Amygdala (tissue), 56 donors: ENCODE results near the gene KCNAB1.
"Not testable (repeated sequence)": the region's sequence is repeated elsewhere in the genome, so short reads cannot be mapped to it uniquely, and the experiment has no call there.

Experiments
- DNase-seq, 56 donors: peaks; one replicate each; lab custom pipeline; 2025; lab: John Stamatoyannopoulos, UW

KCNAB1 gene

DNA sequence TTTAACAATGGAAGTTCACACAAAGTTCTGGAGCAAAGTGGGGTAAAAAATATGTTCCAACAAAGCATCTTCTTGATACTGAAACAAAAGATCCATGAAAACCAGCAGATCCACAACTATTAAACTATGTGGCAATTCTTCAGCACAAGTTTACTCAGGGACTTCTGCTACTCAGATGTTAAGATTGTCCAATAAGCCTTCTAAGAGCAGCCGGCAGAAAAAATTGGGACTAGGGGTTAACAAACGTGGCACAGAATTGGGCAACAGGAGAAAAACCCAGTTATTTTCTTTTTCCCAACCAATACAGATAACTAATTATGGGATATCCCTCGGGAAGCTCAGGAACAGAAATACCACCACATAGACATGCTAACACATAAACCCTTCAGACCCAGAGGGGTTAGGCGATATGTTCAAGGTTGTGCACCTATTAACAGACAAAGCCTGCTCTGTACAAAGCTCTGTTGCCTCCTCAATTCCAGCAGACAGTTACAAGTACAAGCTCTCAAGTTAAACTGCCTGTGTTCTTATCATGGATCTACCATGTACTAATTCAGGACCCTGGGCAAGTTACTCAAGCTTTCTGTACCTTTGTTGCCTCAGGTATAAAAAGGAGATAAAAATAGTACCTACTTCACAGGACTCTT is 427.8 kb downstream of the KCNAB1 start:
- no peak for DNase-seq

DNA sequence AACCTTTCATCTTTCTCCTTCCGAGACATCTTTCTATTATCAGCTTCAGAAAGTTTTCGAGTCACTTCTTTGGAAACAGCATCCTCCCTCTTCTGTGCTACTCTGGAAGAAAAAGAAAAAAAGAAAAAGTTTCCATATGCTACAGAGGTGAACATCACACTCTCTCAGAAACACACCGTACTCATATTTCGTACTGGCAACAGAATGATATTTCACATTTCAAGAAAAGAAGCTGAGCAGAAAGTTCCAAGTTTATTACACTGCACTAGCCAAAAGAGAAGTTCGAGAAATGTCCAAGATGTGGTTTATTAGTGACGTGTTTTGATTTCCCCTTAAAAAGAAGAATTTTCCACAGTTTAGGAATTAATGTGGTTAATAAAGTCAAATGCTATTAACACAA is 428.5 kb downstream of the KCNAB1 start:
- DNase-seq: no peak

DNA sequence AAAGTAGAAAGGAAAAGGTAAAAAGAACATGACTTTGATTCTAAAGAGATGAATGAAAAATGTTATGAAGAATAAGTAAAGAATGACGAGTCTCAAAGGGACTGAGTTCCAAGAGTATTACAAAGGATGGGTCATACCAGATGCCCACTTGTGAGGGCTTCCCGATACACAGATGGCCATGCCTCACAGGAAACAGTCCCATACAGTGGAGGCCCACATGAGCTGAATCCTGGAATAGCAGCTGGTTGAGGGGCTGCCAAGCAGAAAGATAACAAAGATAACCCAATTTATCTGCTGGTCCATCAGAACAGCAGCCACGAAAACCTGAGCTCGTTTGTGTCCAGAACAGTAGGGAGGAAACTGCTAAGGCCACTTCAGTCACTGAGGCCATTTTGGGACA is 430.9 kb downstream of the KCNAB1 start:
- DNase-seq: no peak

DNA sequence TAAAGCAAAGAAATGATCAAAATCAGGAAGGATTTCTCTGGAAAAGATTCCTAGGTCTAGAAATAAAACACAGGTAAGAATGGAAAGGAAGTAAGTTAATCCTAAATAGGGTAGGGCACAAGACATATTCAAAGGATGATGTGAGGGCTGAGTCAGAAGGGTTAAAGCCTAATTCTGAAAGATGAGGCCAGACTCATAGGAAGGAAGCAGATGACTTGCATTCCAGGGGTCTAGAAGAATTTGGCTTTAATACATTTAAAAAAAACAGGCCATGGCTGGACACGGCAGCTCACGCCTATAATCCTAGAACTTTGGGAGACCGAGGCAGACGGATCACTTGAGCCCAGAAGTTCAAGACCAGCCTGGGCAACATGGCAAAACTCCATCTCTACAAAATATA is 431.4 kb downstream of the KCNAB1 start:
- DNase-seq: no peak

DNA sequence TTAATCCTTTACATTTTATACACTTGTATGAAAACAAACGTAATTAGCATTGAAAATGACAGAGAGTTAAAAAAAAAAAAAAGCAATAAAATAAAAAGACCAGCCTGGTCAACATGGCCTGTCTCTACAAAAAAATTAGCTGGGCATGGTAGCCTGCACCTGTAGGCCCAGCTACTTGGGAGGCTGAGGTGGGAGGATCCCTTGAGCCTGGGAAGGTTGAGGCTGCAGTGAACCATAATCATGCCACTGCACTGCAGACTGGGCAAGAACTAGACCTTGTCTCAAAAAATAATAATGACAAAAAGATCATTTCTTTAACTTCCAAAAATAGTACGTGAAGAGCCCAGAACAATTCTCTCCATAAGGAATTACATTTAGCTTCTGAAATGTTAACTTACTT is 432.6 kb downstream of the KCNAB1 start:
- DNase-seq: no peak

DNA sequence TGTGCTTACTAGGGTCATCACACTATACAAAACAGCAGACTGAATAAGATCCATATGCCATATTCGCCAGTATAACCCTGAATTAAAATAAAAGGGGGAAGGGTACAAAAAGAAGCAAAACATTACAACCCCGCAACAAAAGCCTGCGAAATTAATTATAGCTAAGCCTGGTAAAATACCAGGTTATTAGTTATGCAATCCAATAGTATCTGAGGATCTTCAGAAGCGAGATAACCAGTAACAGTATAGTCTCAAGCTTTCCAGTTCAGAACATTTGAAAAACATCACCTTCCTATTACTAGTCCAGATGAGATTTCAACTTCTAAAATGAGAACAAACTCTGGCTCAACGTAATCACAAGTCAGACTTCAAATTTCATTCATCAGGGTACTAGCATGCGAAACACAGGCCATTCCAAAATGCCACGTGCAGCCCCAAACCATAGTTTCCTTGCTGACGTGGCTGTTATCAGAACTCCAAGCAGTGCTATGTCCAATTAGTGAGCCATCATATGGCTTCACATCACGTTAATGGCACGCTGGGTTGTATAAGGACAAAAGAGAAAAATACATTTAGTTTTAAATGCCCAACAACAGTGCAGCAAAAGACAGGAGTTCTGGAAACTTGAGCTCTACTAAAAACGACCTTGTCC is 433.5 kb downstream of the KCNAB1 start:
- DNase-seq: no peak

GRCh38 chr3:156554515-156554841 is 434.1 kb downstream of the KCNAB1 start:
- DNase-seq: peak in 2 of 56 donors; percentile 31 to 63

DNA sequence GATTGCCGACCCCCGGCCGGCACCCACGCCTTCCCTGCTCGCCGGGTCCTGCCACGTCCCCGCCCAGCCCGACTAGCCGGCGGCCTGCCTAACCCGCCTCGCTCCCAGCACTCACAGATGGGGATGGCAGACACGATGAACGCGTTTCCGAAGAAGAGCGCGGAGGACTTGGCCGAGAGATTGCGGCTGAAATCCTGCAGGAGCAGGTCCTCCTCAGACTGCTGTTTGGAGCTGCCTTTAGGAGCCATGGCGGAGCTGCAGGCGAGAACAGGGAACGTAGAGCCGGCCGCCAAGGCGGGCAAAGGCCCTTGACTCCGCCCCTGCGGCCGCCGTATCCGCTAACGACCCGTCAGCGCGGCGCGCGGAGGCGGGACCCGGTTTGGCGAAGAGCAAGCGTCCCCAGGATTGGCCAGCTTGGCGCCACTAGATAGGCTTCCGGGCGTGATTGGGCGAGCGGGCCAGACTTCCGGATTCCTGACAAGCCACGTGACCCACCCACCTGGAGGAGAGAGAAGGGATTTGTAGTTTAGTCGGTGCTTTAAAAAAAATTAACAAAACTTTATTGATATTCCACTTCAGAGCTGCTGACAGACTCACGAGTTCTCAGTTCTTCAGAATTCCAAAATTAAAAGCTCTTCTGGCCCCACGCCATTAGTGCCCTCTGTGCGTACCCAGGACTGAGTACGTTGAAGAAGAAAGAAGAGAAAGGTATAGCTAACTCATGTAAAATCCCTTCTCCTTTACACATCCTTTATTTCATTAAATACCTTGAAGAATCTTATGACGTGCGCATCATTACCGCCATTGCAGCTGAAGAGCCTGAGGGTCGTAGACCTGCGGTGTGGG is 434.7 kb downstream of the KCNAB1 start, which contains the start of gene SSR3:
TSS of gene SSR3 (minus strand) at position 276 of the 846 bp plus-strand sequence. CDS start at position 248, 28 bp downstream.
- DNase-seq: peak; percentile 83 to 100 (median 98)

- DNase-seq: no peak
Observed at GRCh38 chr3:156558389-156558788, 438.0 kb downstream of the KCNAB1 start.

DNA sequence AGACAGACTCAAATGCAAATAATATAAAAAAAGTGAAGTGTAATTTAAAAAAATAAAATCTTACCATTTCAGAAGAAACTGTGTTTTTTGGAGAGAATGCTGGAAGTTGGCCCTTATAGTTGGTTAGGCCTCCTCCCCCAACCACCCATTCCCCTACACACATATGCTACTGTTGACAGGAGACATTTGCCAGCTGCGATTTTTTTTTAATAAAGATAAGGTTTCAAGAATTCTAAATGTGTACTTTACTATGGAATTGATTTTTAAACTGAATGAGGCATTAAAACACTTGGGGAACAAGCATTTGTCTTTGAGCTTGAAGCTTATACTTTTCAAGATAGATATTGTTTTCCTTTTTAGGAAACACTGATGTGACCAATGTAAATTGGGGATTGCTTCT is 438.9 kb downstream of the KCNAB1 start:
- DNase-seq: no peak

DNA sequence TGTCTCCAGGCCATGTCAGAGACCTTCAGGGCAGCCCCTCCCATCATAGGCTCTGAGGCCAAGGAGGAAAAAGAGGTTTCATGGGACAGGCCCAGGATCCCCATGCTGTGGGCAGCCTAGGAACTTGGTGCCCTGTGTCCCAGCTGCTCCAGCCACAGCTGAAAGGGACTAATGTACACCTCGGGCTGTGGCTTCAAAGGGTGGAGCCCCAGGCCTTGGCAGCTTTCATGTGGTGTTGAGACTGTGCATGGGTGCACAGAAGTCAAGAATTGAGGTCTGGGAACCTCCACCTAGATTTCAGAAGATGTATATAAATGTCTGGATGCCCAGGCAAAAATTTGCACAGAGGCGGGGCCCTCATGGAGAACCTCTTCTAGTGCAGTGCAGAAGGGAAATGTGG is 441.2 kb downstream of the KCNAB1 start:
- no peak for DNase-seq

DNA sequence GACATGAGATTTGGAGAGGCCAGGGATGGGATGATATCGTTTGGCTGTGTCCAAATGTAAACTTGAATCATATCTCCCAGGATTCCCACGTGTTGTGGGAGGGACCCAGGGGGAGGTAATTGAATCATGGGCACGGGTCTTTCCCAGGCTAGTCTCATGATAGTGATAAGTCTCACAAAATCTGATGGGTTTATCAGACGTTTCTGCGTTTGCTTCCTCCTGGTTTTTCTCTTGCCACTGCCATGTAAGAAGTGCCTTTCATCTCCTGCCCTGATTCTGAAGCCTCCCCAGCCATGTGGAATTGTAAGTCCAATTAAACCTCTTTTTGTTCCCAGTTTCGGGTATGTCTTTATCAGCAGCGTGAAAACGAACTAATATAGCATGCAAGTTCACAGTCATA is 442.1 kb downstream of the KCNAB1 start:
- not testable (repeated sequence) for DNase-seq

DNA sequence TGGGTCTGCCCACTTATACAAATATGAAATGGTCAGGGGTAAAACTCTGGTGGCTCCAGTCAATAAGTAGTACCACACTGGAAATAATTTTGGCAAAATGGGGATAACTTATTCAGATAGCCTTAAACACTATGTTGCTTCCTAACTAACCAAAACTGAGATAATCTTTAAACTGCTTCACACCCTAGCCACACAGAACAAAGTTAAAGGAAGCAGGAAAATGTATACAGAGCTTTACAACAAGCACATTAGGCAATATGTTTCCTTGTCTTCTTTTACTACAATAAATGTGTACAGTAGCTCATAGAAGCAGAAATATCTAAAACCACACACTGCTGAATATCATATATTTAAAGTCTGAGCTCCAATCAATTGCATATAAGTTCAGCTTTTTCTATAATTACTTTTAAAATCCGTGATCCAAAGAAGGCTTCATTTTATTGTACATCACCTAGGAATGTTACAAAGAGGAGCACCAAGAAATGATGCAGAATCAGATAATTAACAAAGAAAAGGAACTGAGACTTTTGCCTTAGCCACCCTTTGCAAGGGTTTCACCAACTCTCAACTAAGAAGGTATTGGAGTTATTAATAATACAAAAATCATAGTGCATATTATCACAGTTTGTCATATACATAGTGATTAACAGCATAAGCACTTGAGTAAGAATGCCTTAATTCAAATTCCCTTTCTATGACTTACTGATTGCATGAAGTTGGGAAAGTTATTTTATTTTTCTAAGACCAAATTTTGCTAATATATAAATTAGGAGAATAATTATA is 443.7 kb downstream of the KCNAB1 start:
- no peak for DNase-seq

DNA sequence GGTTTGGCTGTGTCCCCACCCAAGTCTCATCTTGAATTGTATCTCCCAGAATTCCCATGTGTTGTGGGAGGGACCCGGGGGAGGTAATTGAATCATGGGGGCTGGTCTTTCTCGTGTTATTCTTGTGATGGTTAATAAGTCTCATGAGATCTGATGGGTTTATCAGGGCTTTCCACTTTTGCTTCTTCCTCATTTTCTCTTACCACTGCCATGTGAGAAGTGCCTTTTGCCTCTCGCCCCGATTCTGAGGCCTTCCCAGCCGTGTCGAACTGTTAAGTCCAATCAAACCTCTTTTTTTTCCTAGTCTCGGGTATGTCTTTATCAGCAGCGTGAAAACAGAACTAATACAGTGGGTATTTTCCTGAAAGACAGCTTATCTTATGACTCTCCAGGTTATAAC is 448.6 kb downstream of the KCNAB1 start:
- DNase-seq: not testable (repeated sequence)

DNA sequence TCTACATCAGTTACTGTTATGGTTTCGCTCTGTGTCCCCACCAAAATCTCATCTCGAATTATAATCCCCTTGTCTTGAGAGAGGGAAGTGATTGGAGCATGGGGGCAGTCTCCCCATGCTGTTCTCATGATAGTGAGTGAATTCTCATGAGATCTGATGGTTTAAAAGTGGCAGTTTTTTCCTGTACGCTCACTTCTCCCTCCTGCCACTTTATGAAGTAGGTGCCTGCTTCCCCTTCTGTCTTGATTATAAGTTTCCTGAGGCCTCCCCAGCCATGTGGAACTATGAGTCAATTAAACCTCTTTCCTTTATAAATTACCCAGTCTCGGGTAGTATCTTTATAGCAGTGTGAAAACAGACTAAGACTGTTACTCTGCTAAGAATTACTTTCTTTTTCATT is 449.5 kb downstream of the KCNAB1 start:
- DNase-seq: not testable (repeated sequence)

- peak in 16 of 56 donors; percentile 2 to 53 (median 12) for DNase-seq
Observed at GRCh38 chr3:156575641-156576040, 455.3 kb downstream of the KCNAB1 start.

DNA sequence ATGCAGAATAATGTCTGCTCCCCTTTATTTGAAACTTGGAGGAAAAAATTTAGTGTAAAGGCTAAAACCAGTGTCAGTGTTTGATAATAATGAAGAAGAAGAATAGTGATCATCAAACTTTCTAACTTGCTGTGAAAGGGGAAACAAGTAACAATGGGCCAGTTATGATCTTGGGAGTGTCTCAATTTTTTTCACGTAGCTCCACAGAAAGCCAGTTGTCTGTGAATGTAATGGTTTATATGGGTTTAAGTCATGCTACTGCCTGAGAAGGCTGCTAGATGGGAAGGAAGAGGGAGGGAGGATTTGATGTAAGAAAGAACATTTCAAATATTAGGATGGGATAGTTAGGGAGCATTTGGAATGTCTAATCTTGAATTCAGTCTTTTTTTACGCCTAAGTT is 455.7 kb downstream of the KCNAB1 start:
- DNase-seq: no peak

GRCh38 chr3:156576651-156577348 is 456.4 kb downstream of the KCNAB1 start:
- DNase-seq: no peak

GRCh38 chr3:156577736-156578135 is 457.4 kb downstream of the KCNAB1 start:
- no peak for DNase-seq

DNA sequence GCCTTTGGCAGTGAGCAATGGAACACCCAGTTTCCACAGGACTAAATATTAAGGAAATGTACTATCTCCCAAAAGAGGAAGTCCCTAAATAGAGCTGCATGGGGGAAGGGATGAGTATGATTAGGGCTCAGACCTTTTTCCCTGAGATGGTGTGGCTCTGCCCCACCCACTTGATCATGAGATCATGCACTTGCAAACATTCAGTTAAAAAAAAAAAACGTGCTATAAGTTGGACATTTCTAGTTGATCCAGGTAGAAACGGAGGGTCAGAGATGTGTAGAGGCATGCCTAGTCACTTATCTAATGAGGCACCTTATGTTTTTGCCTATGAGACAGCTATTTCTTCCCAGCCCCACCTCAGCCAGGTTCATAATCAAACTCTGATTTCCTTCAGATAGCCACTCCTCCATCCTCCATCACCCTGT is 459.1 kb downstream of the KCNAB1 start:
- DNase-seq: no peak
